Thymus (tissue), 11 donors: ENCODE data around the gene LHX5. TPM values are rescaled to one million over a fixed set of nuclear protein-coding genes. Genes with fewer than 3 reads are reported as not detected.

Source experiments
- DNase-seq, 9 donors: peaks; one replicate each; pipeline ENCODE4 v3.0.0-alpha.2; 2013; ENCODE audit warnings: low spot score in 9 of 9, low read depth in 6 of 9, missing footprints in 1 of 9
- H3K27ac ChIP-seq, 2 donors: one replicate each; pipeline ENCODE4 v1.5.1; 2013; ENCODE audit warnings: control low read depth in 1 of 2, low read depth in 1 of 2, low read length in 1 of 2, mild to moderate bottlenecking in 1 of 2, moderate library complexity in 1 of 2
- H3K27me3 ChIP-seq, 2 donors: one replicate each; pipeline ENCODE4 v1.5.1; 2013; ENCODE audit warnings: low read length in 1 of 2; ENCODE audit not compliant: control insufficient read depth in 2 of 2, insufficient read depth in 1 of 2
- H3K36me3 ChIP-seq, 2 donors: one replicate each; pipeline ENCODE4 v1.5.1; 2013; ENCODE audit warnings: low read length in 1 of 2, mild to moderate bottlenecking in 1 of 2, moderate library complexity in 1 of 2; ENCODE audit not compliant: control insufficient read depth in 2 of 2, insufficient read depth in 2 of 2
- H3K4me1 ChIP-seq, 2 donors: one replicate each; pipeline ENCODE4 v1.5.1; 2013; ENCODE audit warnings: low read length in 2 of 2; ENCODE audit not compliant: control insufficient read depth in 2 of 2, insufficient read depth in 2 of 2
- H3K4me3 ChIP-seq, 2 donors: one replicate each; pipeline ENCODE4 v1.5.1; 2013; ENCODE audit warnings: low read length in 2 of 2, control low read depth in 1 of 2, mild to moderate bottlenecking in 1 of 2
- H3K9me3 ChIP-seq, 2 donors: one replicate each; pipeline ENCODE4 v1.5.1; 2013; ENCODE audit warnings: low read length in 1 of 2, mild to moderate bottlenecking in 1 of 2; ENCODE audit not compliant: control insufficient read depth in 2 of 2, insufficient read depth in 1 of 2
- WGBS: extraction: QIAGEN DNeasy Blood & Tissue Kit; methylation state at CpG from one replicate; pipeline ENCODE4 v1.1.7; 2013; 5-methylcytosine and 5-hydroxymethylcytosine counted together
- polyA plus RNA-seq: library from polyadenylated mRNA; stranded (reverse); fragments of 200-250 nt; gene quantifications from one replicate; pipeline ENCODE4 v1.2.3, GENCODE V29; 2013
- total RNA-seq: library from RNA; stranded (reverse); fragments of 120-200 nt; gene quantifications from one replicate; pipeline ENCODE4 v1.2.4, GENCODE V29; 2013
- donor health status: healthy.

Gene LHX5
- total and polyA plus RNA-seq, 2 donors: under 0.01 to 0.05 TPM

DNA sequence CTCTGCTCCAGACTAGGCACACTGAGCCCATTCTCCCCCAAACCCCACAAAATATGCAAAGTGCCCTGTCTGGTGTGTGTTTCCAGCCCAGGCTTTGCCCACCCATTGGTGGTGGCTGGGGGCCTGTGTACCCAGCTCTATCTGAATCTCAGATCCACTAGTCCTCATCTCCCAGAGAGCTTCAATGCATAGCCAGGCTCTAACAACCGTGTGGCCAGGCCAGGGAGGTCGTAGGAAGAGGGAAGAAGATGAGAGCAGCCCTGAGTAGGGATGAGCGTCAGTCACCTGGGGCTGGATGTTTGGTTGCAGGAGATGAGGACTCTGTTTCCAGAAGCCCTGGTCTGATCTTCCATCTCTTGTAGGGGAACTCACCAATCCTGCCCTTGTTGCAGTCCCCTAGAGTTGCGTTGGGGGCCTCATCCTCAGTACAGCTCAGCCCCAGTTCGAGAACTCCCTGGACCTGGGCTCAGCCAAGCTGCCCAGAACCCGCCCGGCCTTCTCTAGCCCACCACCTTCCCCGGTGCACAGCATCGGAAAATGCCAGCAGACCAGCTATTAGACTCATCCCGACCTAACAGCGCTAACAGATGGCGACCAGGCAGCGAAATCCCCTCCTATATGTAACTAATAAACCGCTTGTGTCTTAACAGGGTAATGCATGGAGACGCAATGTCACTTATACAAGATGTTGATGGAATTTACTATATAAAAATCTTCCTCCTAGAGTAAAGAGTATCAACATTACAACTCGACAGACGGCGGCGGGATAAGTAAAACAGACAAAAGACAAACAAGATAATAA, 3.2 kb upstream of the LHX5 start:
- H3K36me3 ChIP-seq: no peaks in the 10 kb centered on the region
- H3K27ac ChIP-seq: no peak overlapping the region
- 6% methylated on average over 19 of the region's 19 CpGs for WGBS
- H3K4me3 ChIP-seq: no peak overlapping the region
- H3K27me3 ChIP-seq: peaks cover 92 to 98% of the 10 kb centered on the region in 2 donors
- H3K4me1 ChIP-seq: no peaks in the 10 kb centered on the region
- DNase-seq: no peak
- H3K9me3 ChIP-seq: no peaks in the 10 kb centered on the region

GRCh38 chr12:113473942-113474341, 2.3 kb upstream of the LHX5 start:
- Histone ChIP-seq H3K4me3 (no peak overlapping the region), H3K4me1 (no peaks in the 10 kb centered on the region), H3K27ac (no peak overlapping the region), H3K36me3 (no peaks in the 10 kb centered on the region), H3K27me3 (peaks cover 92 to 98% of the 10 kb centered on the region in 2 donors), H3K9me3 (no peaks in the 10 kb centered on the region)
- 5% methylated on average over 9 of the region's 9 CpGs for WGBS
- DNase-seq: no peak

GRCh38 chr12:113473400-113473799, 1.7 kb upstream of the LHX5 start:
- no peak for DNase-seq
- H3K27ac ChIP-seq: no peak overlapping the region
- H3K4me3 ChIP-seq: no peak overlapping the region
- H3K9me3 ChIP-seq: no peaks in the 10 kb centered on the region
- WGBS: 20% methylated on average over 6 of the region's 6 CpGs
- H3K27me3 ChIP-seq: peaks cover 92 to 98% of the 10 kb centered on the region in 2 donors
- no peaks in the 10 kb centered on the region for H3K4me1 ChIP-seq
- no peaks in the 10 kb centered on the region for H3K36me3 ChIP-seq

GRCh38 chr12:113472191-113473121, 785 bp upstream of the LHX5 start:
- DNase-seq: no peak
- no peaks in the 10 kb centered on the region for H3K4me1 ChIP-seq
- 6% methylated on average over 51 of the region's 51 CpGs for WGBS
- H3K36me3 ChIP-seq: no peaks in the 10 kb centered on the region
- H3K27ac ChIP-seq: no peak overlapping the region
- no peak overlapping the region for H3K4me3 ChIP-seq
- no peaks in the 10 kb centered on the region for H3K9me3 ChIP-seq
- peaks cover 95 to 98% of the 10 kb centered on the region in 2 donors for H3K27me3 ChIP-seq

GRCh38 chr12:113470871-113471618, 626 bp downstream of the LHX5 start:
- Histone ChIP-seq H3K27ac (no peak overlapping the region), H3K9me3 (no peaks in the 10 kb centered on the region), H3K4me3 (no peak overlapping the region), H3K4me1 (no peaks in the 10 kb centered on the region), H3K27me3 (peaks cover 98 to 100% of the 10 kb centered on the region in 2 donors), H3K36me3 (no peaks in the 10 kb centered on the region)
- no peak for DNase-seq
- 6% methylated on average over 53 of the region's 53 CpGs for WGBS

DNA sequence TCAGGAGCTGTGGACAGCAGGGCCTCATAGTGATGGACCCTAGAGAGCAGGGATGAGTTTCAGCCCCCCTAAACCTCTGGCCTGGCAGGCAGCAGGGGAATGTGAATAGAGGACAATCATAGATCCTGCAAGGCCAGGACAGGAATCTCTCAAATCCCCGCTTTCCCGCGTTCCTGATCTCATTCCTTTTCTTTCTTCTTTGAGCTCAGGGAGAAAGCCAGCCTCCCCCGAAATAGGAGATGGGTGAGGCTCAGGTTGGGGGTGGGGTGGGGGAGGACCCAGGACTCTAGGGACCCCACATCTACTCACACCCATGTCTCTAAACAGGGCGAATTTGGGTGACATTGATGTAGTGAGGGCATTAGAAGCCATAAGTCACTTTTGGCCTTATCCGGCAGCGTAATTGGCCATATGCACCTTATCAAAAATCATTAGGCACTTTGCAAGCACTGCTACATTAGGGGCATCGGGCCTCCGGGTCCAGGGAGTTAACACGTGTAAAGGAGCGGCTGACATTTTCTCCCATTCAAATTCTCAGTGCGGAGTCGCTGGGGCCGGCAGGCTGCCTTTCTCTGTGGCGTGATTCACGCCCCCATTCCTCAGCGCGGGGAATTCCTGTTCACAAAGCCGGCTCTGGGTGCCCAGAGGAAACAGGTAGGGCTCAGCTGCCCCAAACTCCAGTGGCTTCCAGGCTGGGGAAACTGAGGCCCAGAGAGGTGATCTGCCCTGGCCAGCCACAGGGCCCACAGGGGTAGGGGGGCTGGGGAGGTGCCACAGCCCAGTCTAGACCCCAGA, 1.5 kb downstream of the LHX5 start:
- H3K4me1 ChIP-seq: no peaks in the 10 kb centered on the region
- no peaks in the 10 kb centered on the region for H3K36me3 ChIP-seq
- no peaks in the 10 kb centered on the region for H3K9me3 ChIP-seq
- peaks cover 98 to 100% of the 10 kb centered on the region in 2 donors for H3K27me3 ChIP-seq
- no peak for DNase-seq
- 7% methylated on average over 19 of the region's 19 CpGs for WGBS
- no peak overlapping the region for H3K4me3 ChIP-seq
- H3K27ac ChIP-seq: no peak overlapping the region

- H3K36me3 ChIP-seq: no peaks in the 10 kb centered on the region
- 12% methylated on average over 17 of the region's 17 CpGs for WGBS
- no peak overlapping the region for H3K27ac ChIP-seq
- H3K4me3 ChIP-seq: no peak overlapping the region
- no peaks in the 10 kb centered on the region for H3K9me3 ChIP-seq
- peaks cover 98 to 100% of the 10 kb centered on the region in 2 donors for H3K27me3 ChIP-seq
- no peaks in the 10 kb centered on the region for H3K4me1 ChIP-seq
- DNase-seq: no peak
These were observed 2.3 kb downstream of the LHX5 start for GRCh38 chr12:113469224-113469948.
